GM19438 (cell line): Measurements from ENCODE around the gene ZNF641.

Source experiments
- ATAC-seq: cut with Tn5 transposase; IDR thresholded peaks from one replicate; pipeline ENCODE4 v1.9.1; 2021; ENCODE audit warnings: low read depth; ENCODE audit not compliant: unreplicated experiment

The ZNF641 gene

DNA sequence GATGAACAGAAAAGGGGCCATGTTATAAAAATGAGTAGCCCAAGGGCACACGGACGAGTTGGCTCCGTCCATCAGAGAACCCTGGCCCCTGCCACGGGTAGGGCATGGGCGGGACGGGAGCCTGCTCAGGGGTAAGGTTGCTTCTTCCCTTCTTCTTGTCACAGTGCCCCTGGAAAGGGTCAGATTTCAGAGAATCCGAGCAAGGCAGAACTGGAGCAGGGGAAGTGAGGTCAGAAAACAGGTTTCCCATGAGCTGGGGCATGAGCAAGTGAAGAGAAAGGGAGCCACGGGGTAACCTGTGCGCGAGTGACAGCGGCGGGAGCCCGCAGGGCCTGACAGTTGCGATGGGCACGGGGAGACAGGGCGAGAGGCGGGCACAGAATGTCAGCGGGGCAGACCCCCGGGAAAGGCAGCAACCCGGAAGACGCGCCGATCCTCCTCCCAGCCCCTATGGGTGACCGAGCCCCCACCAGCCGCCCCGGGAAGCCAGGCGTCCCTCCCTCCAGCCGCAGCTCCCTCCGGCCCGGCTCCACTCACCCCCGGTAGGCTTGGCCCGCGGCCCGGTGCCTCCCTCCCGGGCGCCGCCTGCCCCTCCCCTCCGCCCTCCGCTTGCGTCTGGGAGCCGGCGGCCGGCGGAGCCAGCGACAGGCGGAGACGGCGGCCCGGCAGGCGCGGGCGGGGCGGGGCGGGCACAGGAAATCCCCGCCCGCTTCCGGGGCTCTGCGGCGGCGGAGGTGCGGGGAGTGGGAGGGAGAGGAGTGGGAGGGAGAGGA lies at the start of gene ZNF641:
TSS of gene ZNF641 (minus strand) at position 671 of the 773 bp plus-strand sequence. CDS start 2,829 bp downstream, outside the sequence.
- peak; percentile 74 for ATAC-seq

DNA sequence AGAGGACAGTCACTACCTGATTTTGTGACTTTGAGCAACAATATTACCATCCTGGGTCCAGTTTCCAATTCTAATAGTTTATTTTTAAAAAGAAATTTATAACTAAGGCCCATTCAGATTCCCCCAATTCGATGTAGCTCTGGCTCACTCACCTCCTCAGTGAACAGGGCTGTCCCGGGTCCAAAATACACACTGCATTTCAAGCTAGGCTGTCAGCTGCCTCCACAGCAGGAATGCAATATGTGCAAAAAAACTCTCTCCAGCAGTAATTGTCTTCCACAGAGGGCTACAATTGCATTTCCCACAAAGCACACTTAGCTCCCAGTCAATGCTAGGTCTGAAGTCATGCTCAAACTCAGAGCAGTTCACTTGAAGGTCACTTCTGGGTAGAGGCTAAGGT lies 39.3 kb upstream of the ZNF641 start:
- no peak for ATAC-seq

DNA sequence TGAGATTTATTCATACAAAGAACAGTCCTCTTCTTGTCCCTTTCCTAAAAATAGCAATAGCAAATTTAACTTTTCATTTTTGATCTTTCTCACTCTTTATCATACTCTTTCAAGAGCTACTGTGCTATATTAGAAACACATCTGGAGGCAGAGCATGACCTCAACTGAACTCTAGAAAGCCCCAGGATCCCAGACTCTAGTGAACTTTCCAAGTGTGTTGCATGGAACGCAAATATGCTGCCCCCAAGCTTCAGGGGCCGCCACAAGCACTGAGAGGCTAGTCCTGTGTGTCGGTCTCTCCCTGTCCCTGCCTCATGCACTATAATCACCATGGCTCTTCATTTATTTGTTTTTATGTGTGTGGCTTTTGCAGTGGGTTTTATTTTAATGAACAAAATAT lies 38.7 kb upstream of the ZNF641 start:
- ATAC-seq = no peak

DNA sequence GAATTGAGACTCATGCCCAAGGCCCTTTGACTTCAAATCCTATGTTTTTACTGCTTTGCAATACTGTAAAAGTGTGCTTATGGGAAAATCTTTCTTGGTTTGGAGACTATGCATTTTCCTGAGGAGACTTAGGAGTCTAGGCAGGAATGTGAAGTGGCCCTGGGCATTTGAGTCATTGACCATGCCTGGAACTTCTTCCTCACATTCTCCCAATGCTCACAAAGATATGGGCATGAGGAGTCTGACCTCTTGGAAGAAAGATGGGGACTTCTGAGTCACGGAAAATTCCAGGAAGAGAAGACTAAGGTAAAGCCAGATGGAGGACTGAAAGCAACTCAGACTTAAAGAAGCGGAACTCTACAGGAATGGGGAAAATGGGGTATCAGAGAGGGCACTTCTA lies 38.2 kb upstream of the ZNF641 start:
- no peak for ATAC-seq

DNA sequence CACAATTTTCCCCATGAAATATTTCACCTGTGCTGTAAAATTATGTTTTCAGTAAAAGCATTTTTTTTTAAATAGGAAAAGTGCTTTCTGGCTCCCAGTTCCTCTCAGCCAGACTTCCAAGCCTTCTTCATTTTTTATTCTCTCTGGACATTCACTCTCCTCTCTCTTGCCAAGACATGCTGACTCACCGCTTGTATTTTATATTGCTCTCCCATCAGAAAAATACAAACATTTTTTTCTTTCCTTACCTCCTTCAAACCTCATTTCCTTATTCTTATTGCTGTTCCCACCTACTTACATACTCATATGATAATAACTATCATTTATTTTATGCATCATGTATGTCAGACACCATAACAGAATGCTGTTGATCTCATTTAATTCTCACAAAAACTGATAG lies 37.7 kb upstream of the ZNF641 start:
- no peak for ATAC-seq

DNA sequence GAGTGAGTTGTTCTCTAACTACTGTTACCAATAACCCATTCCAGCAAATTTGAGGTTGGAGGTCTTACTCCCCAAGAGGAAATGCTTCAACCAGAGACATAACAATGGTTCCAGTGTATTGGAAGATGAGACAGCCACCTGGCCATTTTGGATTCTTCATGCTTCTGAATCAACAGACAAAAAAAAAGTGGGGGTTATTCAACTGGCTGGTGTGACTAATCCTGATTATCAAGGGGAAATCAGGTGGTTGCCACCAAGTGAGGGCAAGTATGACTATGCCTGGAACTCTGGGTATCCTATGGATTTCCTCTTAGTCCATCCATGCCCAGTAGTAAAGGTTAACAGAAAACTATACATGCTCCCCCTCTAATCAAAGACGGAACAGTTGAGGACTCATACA lies 29.9 kb upstream of the ZNF641 start:
- ATAC-seq = no peak

DNA sequence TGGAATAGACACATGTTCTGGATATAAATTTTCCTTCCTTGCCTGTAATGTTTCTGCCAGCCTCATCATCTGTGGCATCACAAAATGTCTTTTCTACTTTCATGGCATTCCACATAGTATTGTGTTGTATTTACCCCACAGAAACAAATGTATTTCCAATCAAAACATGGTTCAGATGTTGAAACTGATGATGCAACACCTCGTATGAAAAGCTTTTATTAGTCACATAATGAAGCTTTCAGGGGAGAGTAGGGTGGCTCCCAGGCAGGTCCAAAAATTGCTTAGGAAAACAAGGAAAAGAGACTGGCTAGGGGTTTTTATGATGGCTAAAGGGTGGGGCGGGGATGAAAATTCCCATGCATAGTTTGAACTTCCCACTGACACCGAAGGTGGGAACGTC lies 29.1 kb upstream of the ZNF641 start:
- no peak for ATAC-seq

DNA sequence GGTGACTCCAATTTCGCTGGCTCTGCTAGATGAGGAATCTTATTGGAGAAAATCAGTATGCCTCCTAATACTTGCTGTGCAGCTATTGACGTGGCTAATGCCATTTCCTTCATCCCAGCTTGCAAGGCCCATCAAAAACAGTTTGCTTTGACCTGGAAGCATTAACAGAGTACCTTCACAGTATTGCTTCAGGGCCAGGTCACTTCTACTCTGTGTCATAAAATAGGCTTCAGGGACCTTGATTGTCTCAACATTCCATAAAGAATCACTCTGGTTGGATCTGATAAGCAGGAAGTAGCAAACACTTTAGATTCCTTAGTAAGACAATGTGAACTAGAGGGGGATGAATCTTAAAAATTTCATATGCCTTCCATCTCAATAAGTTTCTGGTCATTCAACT lies 26.9 kb upstream of the ZNF641 start:
- ATAC-seq = no peak

DNA sequence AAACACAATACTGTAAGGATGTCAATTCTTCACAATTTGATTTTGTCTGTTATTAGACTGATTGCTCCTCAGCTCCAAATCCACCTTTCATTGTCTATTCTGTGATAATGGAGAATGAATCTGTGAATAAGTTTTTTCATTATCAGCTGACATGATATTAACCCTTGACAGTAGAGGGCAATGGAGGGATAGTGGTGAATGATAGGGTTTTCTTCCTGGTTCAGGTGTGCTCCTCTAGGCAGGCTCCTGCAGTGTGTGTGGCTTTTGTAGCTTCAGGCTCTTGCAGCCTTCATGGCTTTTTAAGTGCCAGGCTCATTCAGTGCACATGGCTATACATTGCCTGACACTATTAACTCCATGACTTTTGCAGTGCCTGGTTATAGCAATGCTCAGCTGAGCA lies 23.4 kb upstream of the ZNF641 start:
- no peak for ATAC-seq

DNA sequence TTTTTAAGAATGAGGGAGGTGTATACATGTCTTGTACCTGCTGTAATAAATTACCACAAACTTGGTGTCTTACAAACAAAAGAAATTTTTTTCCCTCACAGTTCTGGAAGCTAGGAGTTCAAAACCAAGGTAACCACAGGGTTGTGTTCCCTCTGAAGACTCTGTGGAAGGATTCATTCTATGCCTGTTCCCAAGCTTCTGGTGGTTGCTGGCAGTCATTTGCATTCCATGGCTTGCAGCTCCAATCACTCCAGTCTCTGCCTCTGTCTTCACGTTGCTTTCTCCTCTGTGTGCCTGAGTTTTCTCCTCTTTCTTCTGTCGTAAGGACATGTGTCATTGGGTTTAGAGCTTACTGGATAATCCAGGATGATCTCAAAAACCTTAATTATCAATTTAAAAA lies 15.4 kb upstream of the ZNF641 start:
- ATAC-seq = no peak

DNA sequence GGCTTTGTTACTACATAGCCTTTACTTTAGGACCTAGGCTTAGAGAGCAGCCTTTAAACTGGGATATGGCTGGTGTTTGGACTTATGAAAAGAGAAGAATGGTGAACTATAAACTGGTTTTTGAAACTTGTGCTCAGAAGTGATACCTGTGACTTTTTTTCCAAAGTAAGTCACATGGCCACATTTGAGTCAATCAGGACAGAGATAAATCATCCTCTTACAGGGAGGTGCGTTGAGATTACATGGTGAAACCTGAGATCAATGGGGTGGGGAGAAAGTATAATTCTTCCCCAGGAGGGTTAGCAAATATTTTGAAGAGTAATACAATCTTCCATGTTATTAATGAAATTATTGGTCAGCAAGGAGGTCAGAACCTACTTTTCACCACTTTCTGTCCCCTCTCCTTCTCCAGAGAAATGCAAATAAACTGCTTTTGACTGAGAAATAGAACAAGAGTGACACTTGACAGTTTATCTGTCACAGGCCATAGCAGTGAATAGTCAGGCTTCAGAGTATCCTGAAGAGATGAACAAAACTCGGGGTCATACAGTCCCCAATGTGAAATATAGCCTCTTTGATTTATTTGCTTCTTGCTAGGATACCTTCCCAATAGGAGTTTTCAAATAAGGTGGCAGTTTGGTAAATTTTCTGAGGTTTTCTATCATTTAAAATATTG lies 11.1 kb upstream of the ZNF641 start:
- ATAC-seq = no peak

DNA sequence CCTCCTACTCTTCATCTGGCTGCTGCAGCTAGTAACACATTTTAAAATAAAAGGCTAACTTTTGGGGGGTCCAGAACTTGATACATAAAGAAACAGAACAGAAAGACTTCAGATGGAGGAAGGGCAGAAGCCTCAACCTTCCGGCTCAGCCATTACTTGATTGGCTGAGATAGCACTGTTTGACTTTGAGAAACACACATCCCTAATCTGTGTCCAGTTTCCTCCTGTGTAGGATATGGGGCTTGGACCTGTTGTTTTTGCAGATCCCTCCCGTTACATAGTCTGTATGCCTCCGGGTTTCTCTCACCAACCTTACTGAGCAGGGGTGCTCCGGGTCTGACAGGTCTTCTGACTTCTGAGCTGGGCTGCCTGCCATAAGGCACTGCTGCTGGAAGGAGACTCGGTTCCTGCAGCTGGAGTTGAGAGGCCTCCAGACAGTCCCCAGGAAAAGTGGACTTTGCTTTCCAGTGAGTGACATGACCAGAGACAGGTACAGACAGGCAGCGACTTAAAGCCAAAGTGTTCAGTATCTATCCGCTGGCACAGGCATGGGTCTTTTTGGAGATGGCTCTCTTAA lies 8.3 kb upstream of the ZNF641 start:
- no peak for ATAC-seq

DNA sequence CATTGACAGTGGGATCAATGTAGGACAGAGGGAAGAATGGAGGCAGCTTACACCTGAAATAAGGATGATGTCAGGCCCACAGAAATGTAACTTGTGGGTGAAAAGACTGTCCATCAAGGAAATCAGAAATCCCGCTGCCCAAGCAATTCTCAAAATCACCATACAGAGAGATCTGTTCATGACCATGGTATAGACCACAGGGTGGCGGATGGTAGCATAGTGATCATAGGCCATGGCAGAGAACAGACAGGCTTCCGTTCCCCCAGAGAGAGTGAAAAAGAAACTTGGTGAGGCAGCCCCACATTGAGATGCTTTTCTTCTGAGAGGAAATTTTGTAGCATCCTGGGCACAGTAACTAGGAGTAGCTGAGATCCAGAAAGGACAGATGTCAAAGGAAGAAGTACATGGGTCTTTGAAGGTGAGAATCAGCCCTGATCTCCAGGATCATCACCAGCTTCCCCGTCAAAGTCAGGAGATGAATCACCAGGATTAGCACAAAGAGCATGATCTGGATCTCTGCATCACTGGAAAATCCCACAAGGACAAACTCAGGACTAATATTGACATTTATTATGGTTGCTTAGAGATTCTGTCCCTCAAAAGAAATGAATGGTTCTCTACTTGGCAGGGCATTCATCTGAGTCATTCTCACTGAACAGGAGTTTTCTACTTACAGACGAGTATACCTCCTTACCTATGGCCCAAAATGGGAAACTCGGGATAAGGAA lies 5.5 kb upstream of the ZNF641 start:
- ATAC-seq = no peak

DNA sequence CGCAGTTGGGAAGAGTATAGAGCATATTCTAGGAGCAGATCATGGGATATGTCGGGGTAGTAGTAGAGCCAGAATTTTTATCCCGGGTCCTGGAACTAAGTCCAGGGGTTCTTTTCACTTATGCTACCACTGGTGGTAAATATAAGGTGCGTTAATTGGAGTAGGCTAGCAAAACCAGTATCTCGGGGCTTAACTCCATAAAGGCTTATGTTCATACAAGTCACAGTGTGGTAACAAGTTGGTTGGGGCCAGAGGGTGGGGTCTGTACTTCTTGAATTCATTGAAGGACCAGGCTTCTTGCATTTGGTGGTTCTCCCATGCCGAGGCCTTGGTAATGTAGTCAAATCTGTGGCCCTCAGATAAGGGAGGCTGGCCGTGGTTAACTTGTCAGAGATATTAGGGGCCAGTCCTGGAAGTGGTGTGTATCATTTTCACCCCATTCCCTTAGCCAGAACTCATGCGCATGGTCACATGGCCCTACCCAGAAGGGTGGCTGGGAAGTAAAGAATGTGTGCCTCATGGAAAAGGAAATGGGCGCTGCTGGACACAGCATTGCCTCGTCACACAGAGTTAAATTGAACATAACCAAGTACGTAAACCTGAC lies 1.5 kb upstream of the ZNF641 start:
- ATAC-seq = no peak

DNA sequence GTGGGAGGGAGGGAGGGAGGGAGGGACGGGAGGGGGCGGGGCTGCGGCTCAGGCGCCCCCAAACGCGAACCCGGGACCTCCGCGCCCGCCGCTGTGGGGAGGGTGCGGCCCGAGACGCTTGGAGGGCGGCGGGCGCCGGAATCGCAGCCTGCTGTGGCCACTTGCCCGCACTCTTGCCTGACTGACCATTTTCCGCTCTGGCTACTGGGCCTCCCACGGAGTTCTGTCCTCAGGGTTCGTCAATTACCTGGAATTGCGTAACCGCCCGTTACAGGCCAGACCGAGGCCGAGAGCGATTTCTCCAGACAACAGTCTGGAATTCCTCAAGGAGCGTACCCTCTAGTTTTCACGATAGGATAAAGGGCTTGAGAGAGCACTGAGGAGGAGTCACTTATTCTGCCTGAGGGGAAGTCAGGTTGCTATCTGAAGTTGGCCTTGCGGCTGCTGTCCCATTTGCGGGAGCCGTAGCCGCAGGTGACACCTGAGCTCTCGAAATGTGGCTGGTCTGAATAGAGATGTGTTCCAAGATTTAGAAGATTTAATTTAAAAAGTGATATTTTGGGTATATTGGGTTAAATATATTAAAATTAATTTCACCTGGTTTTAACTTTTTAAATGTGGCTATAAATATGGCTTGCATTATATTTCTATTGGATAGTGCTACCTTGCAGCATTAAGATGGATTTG lies 446 bp upstream of the ZNF641 start:
- peak; percentile 50 for ATAC-seq

DNA sequence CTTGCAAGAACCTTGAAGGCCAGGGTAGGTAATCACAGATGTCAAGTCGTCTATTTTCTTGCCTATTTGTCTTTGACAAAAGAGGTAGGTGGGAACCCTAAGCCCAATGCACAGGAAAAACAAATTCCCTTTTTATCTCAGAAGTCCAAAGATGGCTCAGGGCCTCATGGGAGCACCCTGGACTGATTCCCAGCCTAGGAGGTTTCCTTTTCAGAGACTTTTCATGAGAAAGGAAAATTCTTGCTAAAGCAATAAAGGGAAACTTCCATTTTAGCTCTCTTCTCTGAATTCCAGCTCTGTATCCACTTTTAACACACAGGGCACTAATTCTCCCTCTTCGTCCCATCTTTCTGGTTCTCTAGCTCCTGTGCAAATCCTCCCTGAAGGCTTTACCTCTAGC lies 1.2 kb downstream of the ZNF641 start:
- no peak for ATAC-seq

DNA sequence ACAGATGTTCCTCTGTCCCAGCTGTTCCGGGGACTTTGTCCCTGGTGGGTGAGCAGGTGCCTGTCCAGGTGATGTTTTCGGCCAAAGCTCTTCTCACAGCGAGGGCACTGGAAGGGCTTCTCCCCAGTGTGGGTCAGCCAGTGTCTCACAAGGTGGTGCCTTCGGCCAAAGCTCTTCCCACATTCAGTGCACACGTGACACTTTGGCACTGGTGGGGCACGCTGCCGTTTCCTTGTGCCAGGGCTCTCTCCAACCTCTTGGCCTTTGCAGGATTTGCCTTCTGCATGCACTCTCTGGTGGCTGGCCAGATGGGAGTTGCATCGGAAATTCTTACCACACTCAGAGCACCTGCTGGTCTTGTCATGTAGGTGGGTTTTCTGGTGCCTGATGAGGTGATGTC lies 7.7 kb downstream of the ZNF641 start:
- no peak for ATAC-seq

DNA sequence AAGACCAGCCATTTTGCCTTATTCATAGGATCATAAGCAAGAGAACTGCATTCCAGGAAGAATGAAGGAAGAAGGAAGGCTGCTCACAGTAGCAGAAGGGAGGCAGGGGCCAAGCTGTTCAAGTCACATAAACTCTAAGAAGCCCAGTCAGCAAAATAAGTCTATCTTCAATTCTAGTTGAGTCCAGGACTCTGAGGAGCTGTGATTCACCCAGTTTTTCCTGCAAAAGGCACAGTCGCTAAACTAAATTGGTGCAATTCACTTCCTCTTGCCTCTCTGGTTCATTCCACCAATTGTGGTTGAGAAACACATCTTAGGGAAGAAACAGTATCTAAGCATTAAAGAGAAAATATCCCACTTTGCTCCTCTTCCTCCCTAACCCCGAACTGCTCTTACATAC lies 9.8 kb downstream of the ZNF641 start:
- no peak for ATAC-seq

DNA sequence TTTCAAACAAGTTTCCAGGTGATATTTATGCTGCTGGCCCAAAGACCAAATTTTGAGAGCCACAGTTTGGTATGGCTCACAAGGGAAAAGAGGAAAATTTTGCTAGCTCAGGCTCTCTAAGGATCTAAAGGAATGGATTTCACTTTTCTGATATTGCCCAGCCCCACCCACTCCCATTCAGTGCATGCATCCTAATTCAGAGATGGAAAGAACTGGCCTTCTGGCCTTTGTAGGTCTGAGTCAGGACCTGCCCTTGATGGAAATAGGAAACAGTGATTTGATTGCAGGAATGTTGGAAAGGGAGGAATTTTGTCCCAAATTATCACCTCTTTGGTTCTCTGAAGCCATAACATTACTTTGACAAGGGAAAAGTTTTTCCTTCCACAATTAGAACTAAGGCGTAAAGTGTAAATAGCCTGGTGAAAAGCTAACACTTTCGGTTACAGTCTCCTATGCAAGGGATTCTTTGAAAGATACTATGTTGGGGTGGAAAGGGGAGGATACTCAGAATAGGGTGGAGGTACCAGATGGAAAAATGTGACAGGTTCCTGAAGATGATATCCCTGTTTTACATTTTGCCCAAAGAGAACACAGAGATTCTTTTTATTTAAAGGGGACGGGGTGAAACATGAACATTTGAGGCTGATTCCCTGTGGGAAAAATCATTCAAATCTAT lies 11.1 kb downstream of the ZNF641 start:
- ATAC-seq = no peak

DNA sequence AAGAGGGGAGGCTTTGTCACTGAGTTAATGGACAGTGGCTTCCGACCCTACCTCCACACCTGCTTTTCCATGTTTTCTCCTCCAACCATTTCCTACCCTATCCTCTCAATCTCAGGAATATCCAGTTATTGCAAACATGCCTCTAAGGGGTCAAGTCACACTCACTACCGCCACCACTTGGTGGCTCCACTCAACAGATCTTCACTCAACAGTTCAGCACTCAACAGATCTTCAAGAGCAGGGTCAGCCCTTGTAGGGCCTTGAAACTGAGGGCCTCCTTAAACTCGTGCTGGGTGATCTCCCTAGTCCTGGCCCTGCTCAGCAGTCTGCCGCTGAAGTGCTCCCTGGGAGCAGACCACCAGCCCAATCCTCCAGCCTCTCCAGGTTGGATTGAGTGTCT lies 14.2 kb downstream of the ZNF641 start:
- no peak for ATAC-seq
